NCI-H69 (cell line): ENCODE results near the gene CMTM8.

Experiments used
- DNase-seq: peaks from one replicate; lab custom pipeline; 2025; lab: John Stamatoyannopoulos, UW

Gene CMTM8

GRCh38 chr3:32340039-32340438 is 101.6 kb downstream of the CMTM8 start:
- DNase-seq = peak; percentile 68

DNA sequence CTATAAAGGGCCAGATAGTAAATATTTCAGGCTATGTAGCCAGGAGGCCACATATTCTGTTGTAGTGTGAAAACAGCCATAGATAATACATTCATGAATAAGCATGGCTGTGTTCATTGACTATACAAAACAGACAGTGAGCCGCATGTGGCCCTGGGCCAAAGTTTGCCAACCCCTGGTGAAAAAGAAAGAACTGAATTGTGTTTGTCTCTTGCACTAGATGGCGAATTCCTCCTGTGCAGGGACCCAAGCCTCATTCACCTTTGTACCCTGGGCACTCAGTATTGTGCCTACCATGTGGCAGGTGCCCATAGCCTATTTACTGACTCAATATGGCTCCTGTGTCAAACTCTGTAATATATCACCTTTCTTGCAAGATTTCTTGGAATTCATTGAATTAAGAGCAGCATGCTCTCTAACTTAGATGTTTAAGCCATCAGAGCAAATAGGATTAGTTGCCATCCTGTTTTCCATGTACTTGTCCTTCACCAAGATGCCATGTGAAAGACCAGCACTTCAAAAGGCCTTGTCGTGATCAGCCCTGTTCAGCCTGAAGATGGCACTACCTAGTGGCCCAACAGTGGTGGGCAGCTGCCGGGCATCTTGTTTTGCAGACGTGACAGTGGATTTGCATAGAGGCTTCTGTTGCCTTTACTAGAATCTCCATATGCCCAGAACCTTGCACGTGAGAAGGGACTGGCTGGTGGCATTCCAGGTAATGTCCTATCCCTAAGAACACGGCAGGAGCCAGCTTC is 102.3 kb downstream of the CMTM8 start:
- peak; percentile 9 for DNase-seq

DNA sequence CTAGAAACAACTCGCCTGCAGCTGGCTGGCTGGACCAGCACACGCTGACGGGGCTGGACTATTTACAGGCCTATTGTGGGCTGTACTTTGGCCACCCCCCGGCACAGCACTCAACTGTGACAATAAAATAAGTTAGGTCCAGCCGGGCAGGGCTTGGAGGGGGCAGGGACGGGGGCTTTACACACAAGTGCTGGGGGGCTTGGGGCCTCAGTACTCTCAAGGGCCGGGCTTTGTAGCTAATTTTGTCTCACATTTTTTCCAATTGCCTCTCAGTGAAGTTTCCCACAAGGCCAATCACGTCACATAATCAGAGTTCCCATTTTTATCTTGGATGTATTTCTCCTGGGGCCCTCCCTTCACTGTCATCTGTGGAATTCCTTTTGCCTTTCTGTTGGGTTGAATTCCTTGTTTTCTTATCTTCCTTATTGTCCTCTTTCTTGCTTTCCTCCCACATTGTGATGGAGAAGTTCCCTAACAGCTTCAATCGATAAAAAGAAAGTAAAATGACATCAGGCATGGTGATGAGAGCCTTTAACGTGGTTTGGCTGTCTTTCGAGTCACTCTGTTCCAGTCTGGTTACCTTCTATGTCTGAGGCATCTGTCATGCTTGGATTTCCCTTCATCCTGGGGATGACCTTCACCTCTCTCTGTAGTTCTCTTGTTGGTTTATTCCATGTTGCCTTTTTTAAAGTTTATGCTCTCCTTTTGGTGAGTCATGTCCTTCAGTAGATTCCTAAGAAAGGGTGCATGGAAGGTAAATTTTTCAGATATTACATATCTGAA is 109.1 kb downstream of the CMTM8 start:
- DNase-seq = no peak

- DNase-seq = no peak
These were observed 110.7 kb downstream of the CMTM8 start for GRCh38 chr3:32349184-32349583.

GRCh38 chr3:32352563-32352962 is 114.1 kb downstream of the CMTM8 start:
- DNase-seq = no peak

DNA sequence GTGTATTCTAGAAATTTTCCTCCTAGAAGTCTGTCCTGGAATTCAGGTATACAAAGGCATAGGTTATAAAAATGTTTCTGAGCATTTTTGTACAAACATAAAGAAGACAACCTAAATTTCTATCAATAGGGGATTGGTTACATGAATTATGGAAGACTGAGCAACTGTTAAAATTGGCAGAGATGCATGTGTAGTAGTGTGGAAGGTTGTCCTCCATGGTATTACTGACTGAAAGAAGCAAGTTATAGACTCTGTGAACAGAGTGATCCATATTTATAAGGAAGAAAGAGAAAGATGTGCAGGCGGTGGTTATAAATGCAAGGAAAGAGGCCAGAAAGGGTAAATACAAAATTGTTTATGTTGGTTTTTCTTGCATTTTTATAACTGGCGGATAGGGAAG is 114.9 kb downstream of the CMTM8 start:
- DNase-seq = no peak

GRCh38 chr3:32354362-32354778 is 115.9 kb downstream of the CMTM8 start:
- DNase-seq = no peak

- no peak for DNase-seq
These were observed 117.3 kb downstream of the CMTM8 start for GRCh38 chr3:32355751-32356291.

DNA sequence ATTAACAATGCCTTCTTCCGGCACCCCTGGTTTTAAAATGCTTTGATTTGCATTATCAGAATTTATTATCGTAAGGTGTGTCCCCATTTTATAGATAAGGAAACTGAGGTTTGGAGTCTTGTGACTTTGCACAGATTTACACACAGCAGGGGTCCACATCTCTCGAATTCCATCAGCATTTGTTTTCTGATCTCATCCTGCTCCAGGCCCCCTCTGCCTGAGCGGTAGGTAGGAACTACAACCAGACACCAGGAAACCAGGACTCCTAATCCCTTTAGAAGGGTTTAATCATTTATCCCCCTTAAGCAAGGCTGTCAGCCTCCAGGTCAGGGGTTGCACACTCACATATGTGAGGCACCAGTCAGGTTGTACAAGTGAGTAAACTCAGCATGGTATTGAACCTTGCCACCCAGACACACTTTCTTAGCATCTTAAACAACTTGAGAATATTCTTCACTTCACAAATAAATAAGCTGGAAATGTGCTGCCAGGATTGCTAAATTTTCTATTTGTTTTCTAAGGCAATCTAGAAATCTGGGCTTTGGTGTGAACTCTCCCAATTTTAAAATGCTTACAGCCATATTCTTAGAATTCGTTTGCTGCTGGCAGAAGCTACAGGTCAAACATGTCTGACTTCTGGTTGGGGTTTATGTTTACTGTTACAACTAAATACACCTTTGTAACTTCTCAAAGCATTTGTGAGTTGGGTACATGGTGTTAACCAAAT is 121.4 kb downstream of the CMTM8 start:
- DNase-seq = no peak

DNA sequence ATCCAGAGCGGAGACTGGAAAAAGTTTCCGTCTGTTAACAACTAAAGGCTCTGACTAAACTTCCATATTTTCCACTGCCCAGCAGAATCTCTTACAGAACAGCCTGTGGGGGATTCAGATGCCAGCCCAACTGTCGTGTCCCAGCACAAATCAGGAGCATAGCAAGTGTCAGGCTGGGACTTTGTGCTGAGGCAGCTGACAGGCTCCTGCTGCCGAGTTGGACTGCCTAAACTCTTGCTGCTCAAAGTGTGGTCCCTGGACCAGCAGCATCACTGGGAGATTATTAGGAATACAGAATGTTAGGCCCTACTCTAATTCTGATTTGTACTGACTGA is 122.0 kb downstream of the CMTM8 start:
- DNase-seq = no peak

- no peak for DNase-seq
These were observed 128.3 kb downstream of the CMTM8 start for GRCh38 chr3:32366638-32367397.

- no peak for DNase-seq
These were observed 129.0 kb downstream of the CMTM8 start for GRCh38 chr3:32367442-32367841.

GRCh38 chr3:32371461-32372212 is 133.2 kb downstream of the CMTM8 start:
- DNase-seq = no peak

- DNase-seq = no peak
These were observed 133.7 kb downstream of the CMTM8 start for GRCh38 chr3:32372213-32372490.

DNA sequence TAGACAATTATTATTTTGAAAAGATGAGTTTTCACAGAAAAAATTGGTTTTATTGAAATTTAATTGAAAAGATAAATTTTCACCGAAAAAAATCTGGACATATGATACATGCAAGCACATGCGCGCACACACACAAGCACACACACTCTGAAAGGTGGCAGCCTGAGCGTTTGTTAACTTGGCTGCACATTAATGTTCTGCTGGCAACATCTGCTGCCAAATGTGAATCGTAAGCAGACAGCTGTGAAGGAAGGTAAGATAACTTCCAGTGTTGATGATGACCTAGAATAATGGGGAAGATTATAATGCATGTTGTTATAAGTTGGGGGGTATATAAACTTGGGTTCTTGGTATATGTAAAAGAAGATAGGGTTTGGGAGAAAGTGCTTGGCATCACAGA is 134.8 kb downstream of the CMTM8 start:
- peak; percentile 29 for DNase-seq

- DNase-seq = no peak
These were observed 135.4 kb downstream of the CMTM8 start for GRCh38 chr3:32373844-32374243.

DNA sequence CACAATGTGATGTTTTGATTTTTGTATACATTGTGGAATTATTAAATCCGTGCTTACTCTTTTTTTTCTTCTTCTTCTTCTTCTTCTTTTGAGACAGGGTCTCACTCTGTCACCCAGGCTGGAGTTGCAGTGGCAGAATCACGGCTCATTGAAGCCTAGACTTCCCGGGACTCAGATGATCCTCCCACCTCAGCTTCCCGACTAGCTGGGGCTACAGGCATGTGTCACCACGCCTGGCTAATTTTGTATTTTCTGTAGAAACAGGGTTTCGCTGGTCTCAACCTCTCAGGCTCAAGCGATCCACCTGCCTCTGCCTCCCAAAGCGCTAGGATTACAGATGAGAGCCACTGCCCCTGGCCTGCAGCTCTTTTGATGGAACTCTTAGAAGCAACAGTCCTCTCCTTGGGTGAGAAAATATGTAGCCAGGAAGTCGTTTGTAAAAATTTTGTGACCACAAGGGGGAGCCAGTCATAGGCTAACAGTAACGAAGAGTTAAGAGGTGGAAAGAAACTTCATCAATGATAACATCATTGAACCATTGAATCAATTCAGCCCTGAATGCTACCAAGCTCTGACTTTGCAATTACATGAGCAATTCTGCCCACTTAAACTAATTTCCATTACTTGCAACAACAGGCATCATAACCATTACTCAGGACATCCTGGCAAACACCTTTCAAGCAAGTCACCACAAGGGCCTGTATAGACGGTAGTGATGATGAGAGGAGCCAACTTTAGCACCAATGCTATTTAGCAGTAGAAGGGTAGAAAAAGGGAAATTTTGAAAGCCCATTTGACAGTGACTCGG is 136.5 kb downstream of the CMTM8 start:
- DNase-seq = peak; percentile 61

GRCh38 chr3:32375596-32375930 is 137.1 kb downstream of the CMTM8 start:
- no peak for DNase-seq

DNA sequence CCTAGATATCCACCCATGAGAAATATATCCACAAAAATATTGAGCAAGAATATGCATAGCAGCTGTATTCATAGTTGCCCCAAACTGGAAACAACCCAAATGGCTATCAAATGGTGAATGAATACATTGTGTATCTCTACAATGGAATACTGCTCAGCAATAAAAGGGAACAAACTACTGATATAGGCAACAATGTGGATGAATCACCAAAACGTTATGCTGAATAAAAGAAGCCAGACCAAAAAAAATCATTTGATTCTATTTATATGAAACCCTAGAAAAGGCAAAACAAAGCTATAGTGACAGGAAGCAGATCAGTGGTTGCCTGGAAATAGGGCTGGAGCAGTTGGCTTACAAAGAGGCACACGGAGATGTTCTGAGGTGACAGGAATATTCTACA is 137.6 kb downstream of the CMTM8 start:
- no peak for DNase-seq

DNA sequence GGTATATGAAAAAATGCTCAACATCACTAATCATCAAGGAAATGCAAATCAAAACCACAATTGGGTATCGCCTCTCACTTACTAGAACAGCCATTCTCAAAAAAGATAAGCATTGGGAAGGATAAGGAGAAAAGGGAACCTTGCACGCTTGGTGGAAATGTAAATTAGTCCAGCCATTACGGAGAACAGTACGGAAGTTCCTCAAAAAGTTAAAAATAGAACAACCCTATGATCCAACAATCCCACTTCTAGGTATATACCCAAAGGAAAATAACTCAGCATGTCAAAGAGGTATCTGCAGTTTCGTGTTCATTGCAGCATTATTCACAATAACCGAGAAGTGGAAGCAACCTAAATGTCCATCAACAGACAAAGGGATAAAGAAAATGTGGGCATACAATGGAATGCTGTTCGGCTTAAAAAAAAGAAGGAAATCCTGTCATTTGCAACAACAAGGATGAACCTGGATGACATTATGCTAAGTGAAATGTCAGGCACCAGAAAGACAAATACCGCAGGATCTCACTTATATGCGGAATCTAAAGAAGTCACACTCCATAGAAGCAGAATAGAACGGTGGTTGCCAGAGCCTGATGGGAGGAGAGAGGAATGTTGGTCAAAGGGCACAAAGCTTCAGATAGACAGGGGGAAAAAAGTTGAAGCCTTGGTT is 141.5 kb downstream of the CMTM8 start:
- DNase-seq = no peak
